ENCODE results near the gene JOSD1.

- no peak for TF ChIP-seq CTCF (IDR thresholded peaks at IDR 0.05)
- TF ChIP-seq POLR2A (IDR thresholded peaks at IDR 0.05) = no peak
Observed at GRCh38 chr22:38732251-38732815, 31.6 kb upstream of the JOSD1 start.
